ENCODE results near the gene RNASET2. TPM values are rescaled to one million over a fixed set of nuclear protein-coding genes. Genes with fewer than 3 reads are reported as not detected.

RNASET2 gene
- total and polyA plus RNA-seq, 7 experiments from 2014 or later = 147 to 683 (median 266) TPM

DNA sequence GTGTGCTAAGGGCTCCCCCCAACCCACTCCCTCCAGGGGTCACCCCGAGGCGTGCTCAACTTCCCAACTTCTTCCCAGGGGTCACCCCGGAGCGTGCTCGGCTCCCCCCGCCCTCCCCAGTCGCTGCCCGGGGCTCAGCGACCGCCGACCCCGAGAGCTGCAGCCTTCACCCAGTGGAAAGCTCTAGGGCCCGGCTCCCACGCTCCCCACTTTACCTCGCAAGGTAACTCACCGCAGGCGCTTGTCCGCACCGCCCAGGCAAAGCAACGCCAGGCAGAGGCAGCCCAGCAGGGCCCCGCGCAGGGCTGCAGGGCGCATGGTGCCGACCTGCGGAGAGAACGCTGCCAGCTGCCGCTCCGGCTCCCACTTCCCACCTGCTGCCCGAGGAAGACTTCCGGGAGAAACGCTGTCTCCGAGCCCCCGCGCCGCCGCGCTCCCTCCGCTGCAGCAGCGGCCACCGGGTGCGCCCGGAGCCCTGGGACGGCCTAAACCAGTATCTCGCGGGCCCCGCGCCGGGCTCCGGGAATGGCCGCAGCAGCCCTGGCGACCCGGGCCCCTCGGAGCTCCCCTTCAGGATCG lies 396 bp downstream of the RNASET2 start:
- Mint-ChIP-seq H3K9me3 (peaks cover 0 to 6% (median 0%) of the 10 kb centered on the region in 11 donors), H3K4me3 (peak overlapping the region; percentile 87 to 99 (median 96)), H3K27ac (peak overlapping the region; percentile 92 to 99 (median 99)), H3K36me3 (peaks cover 0 to 36% (median under 1%) of the 10 kb centered on the region in 5 donors), H3K27me3 (no peaks in the 10 kb centered on the region), H3K4me1 (peaks cover 59 to 85% (median 79%) of the 10 kb centered on the region in 7 donors)
- CTCF ChIA-PET = interaction anchor here (0.7 to 4.3 kb wide), 3 partner anchors 16 to 169 kb away, joined by 3 to 32 read pairs (median 7); no protein-coding TSS in a partner anchor
- ATAC-seq (peak; percentile 16), DNase-seq (no peak)
- POLR2A ChIA-PET = interaction anchor here (0.7 to 16.2 kb wide), 14 partner anchors 8 to 328 kb away, joined by 3 to 245 read pairs (median 6); partner anchors contain the start of gene CEP43
- H3K9me3 ChIP-seq (ENCODE audit: control insufficient read depth in 2 of 3, low read length in 3 of 3) = no peaks in the 10 kb centered on the region
- H3K36me3 ChIP-seq (ENCODE audit: control insufficient read depth in 2 of 3, insufficient read depth in 3 of 3, low read length in 3 of 3) = peaks cover 0 to 13% (median 0%) of the 10 kb centered on the region in 3 experiments
- peak overlapping the region; percentile 86 for H3K4me3 ChIP-seq (ENCODE audit: low read length)
- no peaks in the 10 kb centered on the region for H3K27me3 ChIP-seq (ENCODE audit: control insufficient read depth in 2 of 2, insufficient read depth in 2 of 2, low read length in 2 of 2)
- peak overlapping the region; percentile 92 for H3K27ac ChIP-seq (ENCODE audit: low read depth, low read length)
- peaks cover 42 to 71% of the 10 kb centered on the region in 2 donors for H3K4me1 ChIP-seq (ENCODE audit: control insufficient read depth in 2 of 2, insufficient read depth in 2 of 2, low read length in 2 of 2)
- intact Hi-C loops (cut with micrococcal nuclease) = loop anchor here (1.0 to 10.0 kb wide), 10 partner anchors 13 to 613 kb away; partner anchors contain the start of genes CEP43 (in 2 of the 2), MPC1 (in 1 of the 2) and SFT2D1 (in 1 of the 2)

DNA sequence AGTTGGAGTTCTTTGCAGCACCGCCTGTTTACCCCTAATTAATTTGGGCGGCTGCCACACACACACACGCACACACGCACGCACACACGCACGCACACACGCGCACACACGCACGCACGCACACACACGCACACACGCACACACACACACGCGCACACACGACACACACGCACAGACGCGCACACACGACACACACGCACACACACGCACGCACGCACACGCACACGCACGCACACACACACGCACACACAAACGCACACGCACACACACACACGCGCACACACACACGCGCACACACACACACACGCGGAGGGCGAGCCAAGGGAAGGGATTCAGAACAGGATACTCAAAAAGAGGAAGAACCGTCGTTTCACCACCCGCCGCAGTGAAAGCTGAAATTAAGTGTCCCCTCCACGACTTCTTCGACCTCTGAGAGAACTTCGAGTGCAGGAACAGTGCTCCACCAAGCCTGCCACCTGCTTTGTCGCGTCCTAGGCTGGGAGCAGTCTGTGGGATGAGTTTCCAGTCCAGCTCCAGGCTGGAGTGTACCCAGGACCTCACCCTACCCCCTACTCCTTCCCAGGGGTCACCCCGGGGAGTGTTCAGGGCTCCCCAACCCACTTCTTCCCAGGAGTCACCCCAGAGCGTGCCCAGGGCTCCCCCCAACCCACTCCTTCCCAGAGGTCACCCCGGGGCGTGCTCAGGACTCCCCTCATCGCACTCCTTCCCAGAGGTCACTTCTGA lies 1.1 kb downstream of the RNASET2 start:
- ChIA-PET POLR2A (interaction anchor here (0.7 to 16.2 kb wide), 9 partner anchors 14 to 328 kb away, joined by 3 to 245 read pairs (median 27); partner anchors contain the start of gene CEP43), CTCF (interaction anchor here (4.3 kb wide), 1 partner anchor 34 kb away, joined by 32 read pairs; no protein-coding TSS in a partner anchor)
- H3K4me1 Mint-ChIP-seq = peaks cover 62 to 85% (median 81%) of the 10 kb centered on the region in 7 donors
- H3K36me3 Mint-ChIP-seq = peaks cover 0 to 43% (median 6%) of the 10 kb centered on the region in 5 donors
- H3K27ac Mint-ChIP-seq = peak overlapping the region; percentile 92 to 99 (median 98)
- Histone ChIP-seq H3K27ac (ENCODE audit: low read depth, low read length) (peak overlapping the region; percentile 92), H3K27me3 (ENCODE audit: control insufficient read depth in 2 of 2, insufficient read depth in 2 of 2, low read length in 2 of 2) (no peaks in the 10 kb centered on the region), H3K9me3 (ENCODE audit: control insufficient read depth in 2 of 3, low read length in 3 of 3) (no peaks in the 10 kb centered on the region), H3K4me1 (ENCODE audit: control insufficient read depth in 2 of 2, insufficient read depth in 2 of 2, low read length in 2 of 2) (peaks cover 49 to 75% of the 10 kb centered on the region in 2 donors), H3K4me3 (ENCODE audit: low read length) (peak overlapping the region; percentile 86), H3K36me3 (ENCODE audit: control insufficient read depth in 2 of 3, insufficient read depth in 3 of 3, low read length in 3 of 3) (peaks cover 0 to 13% (median 0%) of the 10 kb centered on the region in 3 experiments)
- no peaks in the 10 kb centered on the region for H3K27me3 Mint-ChIP-seq
- ATAC-seq (no peak), DNase-seq (peak in 7 of 9 donors; percentile 38 to 72 (median 55))
- intact Hi-C loops (cut with micrococcal nuclease) = loop anchor here (5.0 to 10.0 kb wide), 3 partner anchors 400 to 538 kb away; no protein-coding TSS in a partner anchor
- H3K4me3 Mint-ChIP-seq = peak overlapping the region; percentile 87 to 99 (median 96)
- H3K9me3 Mint-ChIP-seq = peaks cover 0 to 6% (median 0%) of the 10 kb centered on the region in 11 donors

DNA sequence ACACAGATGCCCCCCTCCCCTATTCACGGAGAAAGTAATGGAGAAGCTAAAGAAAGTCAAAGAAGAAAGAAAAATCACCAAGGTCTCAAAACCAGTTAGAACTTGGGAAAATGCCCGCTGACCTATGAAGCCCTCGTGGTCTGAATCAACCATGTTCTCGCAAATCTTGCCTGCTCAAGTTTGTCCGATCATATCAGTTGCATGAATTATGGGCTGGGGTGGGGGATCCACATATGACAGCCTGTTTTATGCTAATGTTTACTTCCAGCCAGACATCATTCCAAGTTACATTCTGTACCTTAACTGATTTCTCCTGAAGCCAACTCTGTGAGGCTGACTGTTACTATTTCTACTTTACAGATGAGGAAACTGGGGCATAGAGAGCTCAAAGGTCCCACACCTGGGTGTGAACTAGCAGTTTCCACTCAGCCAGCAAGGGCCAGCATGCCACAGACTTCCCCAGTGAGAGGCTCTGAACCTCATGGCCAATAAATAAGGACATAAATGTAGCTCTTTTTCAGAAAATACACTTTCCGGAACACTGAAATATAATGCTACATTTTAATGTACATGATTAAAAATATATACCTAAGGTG lies 2.1 kb downstream of the RNASET2 start:
- H3K4me3 Mint-ChIP-seq = peak overlapping the region; percentile 87 to 99 (median 96)
- Histone ChIP-seq H3K4me3 (ENCODE audit: low read length) (peak overlapping the region; percentile 17), H3K9me3 (ENCODE audit: control insufficient read depth in 2 of 3, low read length in 3 of 3) (no peaks in the 10 kb centered on the region), H3K27ac (ENCODE audit: low read depth, low read length) (peak overlapping the region; percentile 92), H3K4me1 (ENCODE audit: control insufficient read depth in 2 of 2, insufficient read depth in 2 of 2, low read length in 2 of 2) (peaks cover 49 to 74% of the 10 kb centered on the region in 2 donors), H3K36me3 (ENCODE audit: control insufficient read depth in 2 of 3, insufficient read depth in 3 of 3, low read length in 3 of 3) (peaks cover 0 to 13% (median 0%) of the 10 kb centered on the region in 3 experiments), H3K27me3 (ENCODE audit: control insufficient read depth in 2 of 2, insufficient read depth in 2 of 2, low read length in 2 of 2) (no peaks in the 10 kb centered on the region)
- peaks cover 60 to 85% (median 80%) of the 10 kb centered on the region in 7 donors for H3K4me1 Mint-ChIP-seq
- POLR2A ChIA-PET = interaction anchor here (0.6 to 16.2 kb wide), 8 partner anchors 8 to 166 kb away, joined by 3 to 245 read pairs (median 16); no protein-coding TSS in a partner anchor
- H3K36me3 Mint-ChIP-seq = peaks cover 0 to 45% (median 6%) of the 10 kb centered on the region in 5 donors
- intact Hi-C loops (cut with micrococcal nuclease) = loop anchor here in 1 of 2 donors (5.0 to 10.0 kb wide), 2 partner anchors 401 to 873 kb away; partner anchors contain the start of gene AFDN
- H3K27ac Mint-ChIP-seq = peak overlapping the region; percentile 90 to 99 (median 98)
- peaks cover 0 to 5% (median 0%) of the 10 kb centered on the region in 11 donors for H3K9me3 Mint-ChIP-seq
- ATAC-seq (no peak), DNase-seq (no peak)
- CTCF ChIA-PET = interaction anchor here (1.1 to 4.8 kb wide), 6 partner anchors 15 to 169 kb away, joined by 3 to 47 read pairs (median 6); no protein-coding TSS in a partner anchor
- no peaks in the 10 kb centered on the region for H3K27me3 Mint-ChIP-seq

DNA sequence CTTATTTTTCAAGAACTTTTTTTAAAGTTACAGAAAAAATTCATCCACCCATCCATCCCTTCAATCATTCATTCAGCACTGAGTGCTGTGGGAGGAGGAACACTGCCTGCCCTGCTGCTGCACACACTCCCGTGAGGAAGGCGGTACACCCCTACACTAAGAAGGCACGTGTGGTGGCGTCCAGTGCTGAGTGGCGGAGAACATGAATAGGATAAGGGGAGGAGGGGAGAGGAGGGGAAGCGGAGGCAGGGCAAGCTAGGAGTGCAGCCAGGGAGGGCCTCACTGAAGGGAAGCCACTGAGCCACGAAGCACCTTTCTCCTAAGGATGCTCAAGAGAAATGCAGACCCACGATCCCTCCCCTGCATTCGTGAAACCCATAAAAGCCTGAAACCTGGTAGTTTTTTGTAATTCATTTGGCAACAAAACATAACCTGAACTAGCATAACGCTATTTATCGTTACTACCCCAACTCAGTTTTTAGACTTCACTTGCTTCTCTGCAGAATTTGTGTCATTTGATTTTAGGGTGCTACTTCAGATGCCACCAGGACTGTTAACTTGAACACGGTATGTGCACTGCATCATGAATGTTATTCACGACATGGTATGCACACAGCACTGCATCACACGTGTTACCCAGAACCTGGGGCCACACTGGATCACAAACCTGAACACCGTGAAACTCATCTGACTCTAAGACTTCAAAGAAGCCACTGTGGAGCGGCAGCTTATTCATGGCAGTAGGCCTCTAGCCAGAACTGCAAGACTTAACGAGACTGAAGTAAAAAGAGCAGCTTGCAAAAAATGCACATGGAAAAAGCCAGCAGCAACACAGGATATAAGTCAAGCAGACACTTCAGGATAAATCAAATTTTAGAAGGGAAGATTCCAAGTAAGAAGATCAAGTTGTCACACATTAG lies 3.5 kb downstream of the RNASET2 start:
- intact Hi-C loops (cut with micrococcal nuclease) = loop anchor here in 1 of 2 donors (5.0 to 10.0 kb wide), 2 partner anchors 402 to 874 kb away; partner anchors contain the start of gene AFDN
- peak overlapping the region; percentile 90 to 99 (median 98) for H3K27ac Mint-ChIP-seq
- H3K27me3 Mint-ChIP-seq = no peaks in the 10 kb centered on the region
- peak overlapping the region; percentile 87 to 99 (median 96) for H3K4me3 Mint-ChIP-seq
- H3K4me1 Mint-ChIP-seq = peaks cover 48 to 76% (median 70%) of the 10 kb centered on the region in 7 donors
- no peaks in the 10 kb centered on the region for H3K9me3 ChIP-seq (ENCODE audit: control insufficient read depth in 2 of 3, low read length in 3 of 3)
- DNase-seq = peak in 7 of 9 donors; percentile 40 to 72 (median 46)
- H3K36me3 Mint-ChIP-seq = peaks cover 0 to 43% (median 6%) of the 10 kb centered on the region in 5 donors
- CTCF ChIA-PET = interaction anchor here (0.6 to 4.8 kb wide), 7 partner anchors 14 to 460 kb away, joined by 3 to 47 read pairs (median 3); partner anchors contain the start of gene CEP43
- H3K27ac ChIP-seq (ENCODE audit: low read depth, low read length) = peak overlapping the region; percentile 92
- POLR2A ChIA-PET = interaction anchor here (1.1 to 16.2 kb wide), 6 partner anchors 15 to 36 kb away, joined by 3 to 245 read pairs (median 34); no protein-coding TSS in a partner anchor
- H3K4me3 ChIP-seq (ENCODE audit: low read length) = no peak overlapping the region
- peaks cover 36 to 69% of the 10 kb centered on the region in 2 donors for H3K4me1 ChIP-seq (ENCODE audit: control insufficient read depth in 2 of 2, insufficient read depth in 2 of 2, low read length in 2 of 2)
- H3K36me3 ChIP-seq (ENCODE audit: control insufficient read depth in 2 of 3, insufficient read depth in 3 of 3, low read length in 3 of 3) = peaks cover 0 to 18% (median 2%) of the 10 kb centered on the region in 3 experiments
- H3K9me3 Mint-ChIP-seq = peaks cover 0 to 5% (median 0%) of the 10 kb centered on the region in 11 donors
- ATAC-seq = peak; percentile 6
- no peaks in the 10 kb centered on the region for H3K27me3 ChIP-seq (ENCODE audit: control insufficient read depth in 2 of 2, insufficient read depth in 2 of 2, low read length in 2 of 2)

DNA sequence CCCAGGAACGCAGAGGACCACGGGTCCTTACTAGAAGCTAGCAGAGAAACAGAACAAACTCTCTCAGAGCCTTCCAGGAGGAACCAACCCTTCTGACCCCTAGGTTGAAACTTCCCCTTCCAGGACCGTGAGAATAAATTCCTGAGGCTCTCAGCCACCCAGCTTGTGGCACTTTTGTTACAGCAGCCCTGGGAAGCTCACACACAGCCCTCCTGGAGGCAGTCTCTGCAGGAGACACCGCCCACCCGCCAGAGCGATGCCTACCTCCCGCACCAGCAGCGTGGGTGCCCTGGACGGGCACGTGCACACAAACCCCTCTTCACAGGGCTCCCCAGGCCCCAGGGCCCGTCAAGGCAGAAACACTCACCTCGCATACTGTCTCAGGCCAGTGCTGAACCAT lies 4.2 kb downstream of the RNASET2 start:
- peaks cover 0 to 5% (median 0%) of the 10 kb centered on the region in 11 donors for H3K9me3 Mint-ChIP-seq
- DNase-seq (peak in 1 of 9 donors; percentile 26), ATAC-seq (no peak)
- peaks cover 5 to 25% (median 9%) of the 10 kb centered on the region in 3 experiments for H3K36me3 ChIP-seq (ENCODE audit: control insufficient read depth in 2 of 3, insufficient read depth in 3 of 3, low read length in 3 of 3)
- peak overlapping the region; percentile 87 to 99 (median 96) for H3K4me3 Mint-ChIP-seq
- H3K27ac Mint-ChIP-seq = peak overlapping the region; percentile 90 to 99 (median 98)
- intact Hi-C loops (cut with micrococcal nuclease) = loop anchor here in 1 of 2 donors (5.0 to 10.0 kb wide), 2 partner anchors 403 to 875 kb away; partner anchors contain the start of gene AFDN
- no peak overlapping the region for H3K4me3 ChIP-seq (ENCODE audit: low read length)
- no peaks in the 10 kb centered on the region for H3K27me3 ChIP-seq (ENCODE audit: control insufficient read depth in 2 of 2, insufficient read depth in 2 of 2, low read length in 2 of 2)
- H3K9me3 ChIP-seq (ENCODE audit: control insufficient read depth in 2 of 3, low read length in 3 of 3) = no peaks in the 10 kb centered on the region
- H3K36me3 Mint-ChIP-seq = peaks cover 0 to 46% (median 13%) of the 10 kb centered on the region in 5 donors
- CTCF ChIA-PET = interaction anchor here (0.6 to 4.8 kb wide), 6 partner anchors 17 to 459 kb away, joined by 3 to 47 read pairs (median 3); no protein-coding TSS in a partner anchor
- peaks cover 29 to 63% of the 10 kb centered on the region in 2 donors for H3K4me1 ChIP-seq (ENCODE audit: control insufficient read depth in 2 of 2, insufficient read depth in 2 of 2, low read length in 2 of 2)
- POLR2A ChIA-PET = interaction anchor here (0.6 to 16.2 kb wide), 6 partner anchors 10 to 170 kb away, joined by 3 to 245 read pairs (median 16); no protein-coding TSS in a partner anchor
- H3K4me1 Mint-ChIP-seq = peaks cover 42 to 69% (median 64%) of the 10 kb centered on the region in 7 donors
- H3K27ac ChIP-seq (ENCODE audit: low read depth, low read length) = peak overlapping the region; percentile 92
- no peaks in the 10 kb centered on the region for H3K27me3 Mint-ChIP-seq

Data from naive thymus-derived CD4-positive, alpha-beta T cell (primary cell).